Lower lobe of right lung (tissue), 2 donors: Measurements from ENCODE around the gene TMEM255B. TPM values are rescaled to one million over a fixed set of nuclear protein-coding genes. Genes with fewer than 3 reads are reported as not detected.

Experiments used
- ATAC-seq, 2 donors: fragments of 200-7000 bp; cut with Tn5 transposase; one replicate each; pipeline ENCODE4 v1.9.1; 2020 to 2022; ENCODE audit warnings: mild to moderate bottlenecking in 2 of 2, moderate library complexity in 2 of 2
- DNase-seq: peaks from one replicate; pipeline ENCODE4 v3.0.0-alpha.2; 2020
- H3K27ac ChIP-seq: fragments of 200-600 bp; one replicate; pipeline ENCODE4 v1.8.0; 2022
- H3K27me3 ChIP-seq: fragments of 200-600 bp; one replicate; pipeline ENCODE4 v1.8.0; 2022; ENCODE audit warnings: low read depth
- H3K36me3 ChIP-seq: fragments of 200-600 bp; one replicate; pipeline ENCODE4 v1.8.0; 2022; ENCODE audit warnings: mild to moderate bottlenecking
- H3K4me1 ChIP-seq: fragments of 200-600 bp; one replicate; pipeline ENCODE4 v1.8.0; 2022
- H3K4me3 ChIP-seq: fragments of 200-600 bp; one replicate; pipeline ENCODE4 v1.8.0; 2022; ENCODE audit warnings: mild to moderate bottlenecking
- H3K9me3 ChIP-seq: fragments of 200-600 bp; one replicate; pipeline ENCODE4 v1.8.0; 2022
- CTCF ChIP-seq: fragments of 200-600 bp; IDR thresholded peaks from one replicate; pipeline ENCODE4 v1.8.0; 2022; ENCODE audit warnings: antibody characterized with exemption, mild to moderate bottlenecking
- intact Hi-C: fragments of 100-400 bp; cut with DNase I; formaldehyde crosslinking; loops from one replicate; pipeline ENCODE4 v1.11.0; 2022
- total RNA-seq: library from RNA; stranded (reverse); fragmentation: NEBNext Ultra II Directional; extraction: Animal tissue kit (Norgen Biotek cat#: 25700); gene quantifications from one replicate; pipeline ENCODE4 v1.2.1, GENCODE V29; 2021
- donor health status: DM: no; HTN: yes; CAD: no; lungs with severe emphysema.

The TMEM255B gene
- total RNA-seq, 1 donor from 2014 or later, result 21.5 TPM

- peaks cover 34% of the 10 kb centered on the region for H3K36me3 ChIP-seq
- TF ChIP-seq CTCF, result peak; percentile 8
- peak overlapping the region; percentile 25 for H3K4me3 ChIP-seq
- ATAC-seq (peak; percentile 40 to 46), DNase-seq (no peak)
- peaks cover 54% of the 10 kb centered on the region for H3K4me1 ChIP-seq
- intact Hi-C loops, result no loop called here
- H3K27me3 ChIP-seq, result no peaks in the 10 kb centered on the region
- H3K9me3 ChIP-seq, result no peaks in the 10 kb centered on the region
- H3K27ac ChIP-seq, result peak overlapping the region; percentile 67
Observed at GRCh38 chr13:113820813-113821651, 62.0 kb downstream of the TMEM255B start.

- DNase-seq, result no peak
- Histone ChIP-seq H3K27ac (peak overlapping the region; percentile 67), H3K27me3 (no peaks in the 10 kb centered on the region), H3K4me3 (no peak overlapping the region), H3K36me3 (peaks cover 37% of the 10 kb centered on the region), H3K9me3 (no peaks in the 10 kb centered on the region), H3K4me1 (peaks cover 46% of the 10 kb centered on the region)
- intact Hi-C loops, result no loop called here
- ATAC-seq, result no peak
- no peak for TF ChIP-seq CTCF
Observed at GRCh38 chr13:113821847-113822246, 62.8 kb downstream of the TMEM255B start.

- Histone ChIP-seq H3K27ac (no peak overlapping the region), H3K4me3 (no peak overlapping the region), H3K27me3 (no peaks in the 10 kb centered on the region), H3K9me3 (no peaks in the 10 kb centered on the region), H3K36me3 (peaks cover 42% of the 10 kb centered on the region), H3K4me1 (peaks cover 45% of the 10 kb centered on the region)
- intact Hi-C loops, result no loop called here
- ATAC-seq (no peak), DNase-seq (no peak)
- TF ChIP-seq CTCF, result no peak
Observed at GRCh38 chr13:113822266-113822665, 63.2 kb downstream of the TMEM255B start.

GRCh38 chr13:113822956-113823744 is 64.1 kb downstream of the TMEM255B start:
- no peak for TF ChIP-seq CTCF
- peaks cover 50% of the 10 kb centered on the region for H3K36me3 ChIP-seq
- ATAC-seq, result no peak
- no peaks in the 10 kb centered on the region for H3K27me3 ChIP-seq
- H3K27ac ChIP-seq, result no peak overlapping the region
- DNase-seq, result no peak
- H3K4me1 ChIP-seq, result peaks cover 43% of the 10 kb centered on the region
- intact Hi-C loops, result no loop called here
- H3K4me3 ChIP-seq, result no peak overlapping the region
- H3K9me3 ChIP-seq, result no peaks in the 10 kb centered on the region

GRCh38 chr13:113823771-113824170 is 64.7 kb downstream of the TMEM255B start:
- no peak for TF ChIP-seq CTCF
- ATAC-seq (no peak), DNase-seq (no peak)
- H3K9me3 ChIP-seq, result no peaks in the 10 kb centered on the region
- H3K27me3 ChIP-seq, result no peaks in the 10 kb centered on the region
- H3K27ac ChIP-seq, result no peak overlapping the region
- intact Hi-C loops, result no loop called here
- H3K4me1 ChIP-seq, result peaks cover 37% of the 10 kb centered on the region
- no peak overlapping the region for H3K4me3 ChIP-seq
- H3K36me3 ChIP-seq, result peaks cover 56% of the 10 kb centered on the region
